Activated T-cell treated with anti-CD3 and anti-CD28 coated beads, Interleukin-2, amount 50 U/mL, for 4 hours (primary cell): ENCODE results near the gene ZNF862. TPM values are rescaled to one million over a fixed set of nuclear protein-coding genes. Genes with fewer than 3 reads are reported as not detected.

Experiments
- ATAC-seq, 2 donors: fragments of 200-7000 bp; cut with Tn5 transposase; one replicate each; pipeline ENCODE4 v1.10.0; 2021
- DNase-seq: peaks from one replicate; pipeline ENCODE4 v3.0.0-alpha.2; 2020
- H3K27me3 Mint-ChIP-seq: one replicate; pipeline ENCODE4 v1.8.0; 2021; ENCODE audit warnings: low read depth, mixed read lengths
- H3K36me3 Mint-ChIP-seq: one replicate; pipeline ENCODE4 v1.8.0; 2022; ENCODE audit warnings: mixed read lengths; ENCODE audit not compliant: insufficient read depth
- H3K4me1 Mint-ChIP-seq: one replicate; pipeline ENCODE4 v1.8.0; 2021; ENCODE audit warnings: low read depth, mixed read lengths
- H3K4me3 Mint-ChIP-seq: one replicate; pipeline ENCODE4 v1.8.0; 2021; ENCODE audit warnings: mild to moderate bottlenecking, moderate library complexity, mixed read lengths
- H3K9me3 Mint-ChIP-seq: one replicate; pipeline ENCODE4 v1.8.0; 2021; ENCODE audit warnings: mixed read lengths
- total RNA-seq, 3 donors: library from RNA; stranded (reverse); gene quantifications; one replicate each; pipeline ENCODE4 v1.2.1, GENCODE V29; 2021

ZNF862 gene
- total RNA-seq, 3 donors from 2014 or later, result 5.4 to 9.4 (median 7.4) TPM

DNA sequence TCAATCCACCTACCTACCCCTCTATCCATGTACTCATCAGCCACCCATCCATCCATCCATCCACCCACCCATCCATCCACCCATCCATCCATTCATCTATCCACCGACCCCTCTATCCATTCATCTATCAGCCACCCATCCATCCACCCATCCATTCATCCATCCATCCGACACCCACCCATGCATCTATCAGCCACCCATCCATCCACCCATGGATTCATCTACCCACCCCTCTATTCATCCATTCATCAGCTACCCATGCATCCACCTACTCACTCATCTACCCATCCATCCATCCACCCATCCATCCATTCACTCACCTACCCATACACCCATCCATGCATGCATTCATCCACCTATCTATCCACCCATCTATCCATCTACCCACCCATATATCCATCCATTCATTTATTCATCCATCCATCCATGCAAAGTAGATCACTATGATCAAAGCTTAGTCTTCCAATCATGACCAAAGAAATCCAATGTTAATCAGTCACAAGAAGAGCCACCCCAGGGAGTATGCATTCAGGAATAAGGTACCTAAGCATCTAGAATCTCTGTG, 37.1 kb upstream of the ZNF862 start:
- Mint-ChIP-seq H3K4me1 (no peaks in the 10 kb centered on the region), H3K4me3 (no peak overlapping the region), H3K36me3 (no peaks in the 10 kb centered on the region), H3K27me3 (no peaks in the 10 kb centered on the region), H3K9me3 (no peaks in the 10 kb centered on the region)
- DNase-seq, result no peak
- no peak for ATAC-seq

- no peak for DNase-seq
- no peaks in the 10 kb centered on the region for H3K9me3 Mint-ChIP-seq
- H3K27me3 Mint-ChIP-seq, result peaks cover 1% of the 10 kb centered on the region
- H3K4me1 Mint-ChIP-seq, result no peaks in the 10 kb centered on the region
- ATAC-seq, result no peak
- H3K36me3 Mint-ChIP-seq, result no peaks in the 10 kb centered on the region
- no peak overlapping the region for H3K4me3 Mint-ChIP-seq
These were observed 36.4 kb upstream of the ZNF862 start for GRCh38 chr7:149801816-149802215.

GRCh38 chr7:149802966-149803365, 35.2 kb upstream of the ZNF862 start:
- no peak overlapping the region for H3K4me3 Mint-ChIP-seq
- no peaks in the 10 kb centered on the region for H3K4me1 Mint-ChIP-seq
- ATAC-seq (no peak), DNase-seq (no peak)
- H3K36me3 Mint-ChIP-seq, result no peaks in the 10 kb centered on the region
- H3K27me3 Mint-ChIP-seq, result peaks cover 2% of the 10 kb centered on the region
- H3K9me3 Mint-ChIP-seq, result no peaks in the 10 kb centered on the region

DNA sequence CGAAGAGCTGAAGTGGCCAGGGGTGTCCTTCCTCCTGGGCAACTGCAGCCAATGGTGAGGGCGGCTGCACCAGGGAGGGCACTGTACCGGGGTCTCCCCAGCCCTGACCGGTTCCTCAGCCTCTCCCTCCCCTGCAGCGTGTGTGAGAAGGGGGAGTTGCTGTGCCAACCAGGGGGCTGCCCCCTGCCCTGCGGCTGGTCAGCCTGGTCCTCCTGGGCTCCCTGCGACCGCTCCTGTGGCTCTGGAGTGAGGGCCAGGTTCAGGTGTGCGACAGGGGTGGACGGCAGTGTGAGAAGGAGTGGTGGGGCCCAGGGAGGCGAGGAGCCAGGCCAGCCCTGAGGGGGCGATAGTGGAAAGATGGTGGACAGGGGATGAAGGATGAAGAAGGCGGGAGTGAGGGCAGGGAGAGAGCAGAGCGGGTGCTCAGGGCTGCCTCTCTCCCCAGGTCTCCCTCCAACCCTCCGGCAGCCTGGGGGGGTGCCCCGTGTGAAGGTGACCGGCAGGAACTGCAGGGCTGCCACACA, 34.6 kb upstream of the ZNF862 start:
- no peaks in the 10 kb centered on the region for H3K9me3 Mint-ChIP-seq
- no peaks in the 10 kb centered on the region for H3K36me3 Mint-ChIP-seq
- H3K4me3 Mint-ChIP-seq, result no peak overlapping the region
- DNase-seq (no peak), ATAC-seq (no peak)
- peaks cover 2% of the 10 kb centered on the region for H3K27me3 Mint-ChIP-seq
- no peaks in the 10 kb centered on the region for H3K4me1 Mint-ChIP-seq

DNA sequence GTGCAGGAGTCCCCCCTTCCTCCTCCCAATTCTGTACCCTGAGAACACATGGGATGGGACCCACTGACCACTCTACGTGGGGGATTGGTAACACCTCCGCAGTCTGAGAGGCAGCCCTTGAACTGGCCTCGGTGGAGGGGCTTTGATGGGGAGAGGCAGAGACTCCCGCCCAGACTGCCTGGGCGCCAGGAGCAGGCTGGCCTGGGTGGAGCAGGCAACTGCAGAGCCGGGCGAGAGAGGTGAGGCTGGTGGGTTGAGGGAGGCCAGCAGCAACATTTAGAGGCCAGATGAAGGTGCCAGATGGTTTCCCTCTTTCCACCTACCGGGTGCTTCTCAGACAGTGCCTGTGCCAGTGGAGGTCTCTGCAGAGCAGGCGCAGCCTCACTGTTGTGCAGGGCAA, 34.1 kb upstream of the ZNF862 start:
- no peak overlapping the region for H3K4me3 Mint-ChIP-seq
- H3K36me3 Mint-ChIP-seq, result no peaks in the 10 kb centered on the region
- DNase-seq, result no peak
- H3K9me3 Mint-ChIP-seq, result no peaks in the 10 kb centered on the region
- ATAC-seq, result no peak
- H3K4me1 Mint-ChIP-seq, result no peaks in the 10 kb centered on the region
- peaks cover 2% of the 10 kb centered on the region for H3K27me3 Mint-ChIP-seq

GRCh38 chr7:149806726-149807125, 31.4 kb upstream of the ZNF862 start:
- H3K9me3 Mint-ChIP-seq, result no peaks in the 10 kb centered on the region
- H3K27me3 Mint-ChIP-seq, result peaks cover 2% of the 10 kb centered on the region
- no peak overlapping the region for H3K4me3 Mint-ChIP-seq
- DNase-seq (no peak), ATAC-seq (no peak)
- H3K36me3 Mint-ChIP-seq, result no peaks in the 10 kb centered on the region
- H3K4me1 Mint-ChIP-seq, result no peaks in the 10 kb centered on the region

GRCh38 chr7:149808311-149808710, 29.9 kb upstream of the ZNF862 start:
- no peaks in the 10 kb centered on the region for H3K36me3 Mint-ChIP-seq
- H3K9me3 Mint-ChIP-seq, result no peaks in the 10 kb centered on the region
- H3K27me3 Mint-ChIP-seq, result peaks cover 2% of the 10 kb centered on the region
- no peak overlapping the region for H3K4me3 Mint-ChIP-seq
- no peak for DNase-seq
- no peaks in the 10 kb centered on the region for H3K4me1 Mint-ChIP-seq
- no peak for ATAC-seq

- no peak for ATAC-seq
- no peaks in the 10 kb centered on the region for H3K36me3 Mint-ChIP-seq
- no peaks in the 10 kb centered on the region for H3K4me1 Mint-ChIP-seq
- no peak overlapping the region for H3K4me3 Mint-ChIP-seq
- peaks cover 2% of the 10 kb centered on the region for H3K27me3 Mint-ChIP-seq
- no peak for DNase-seq
- H3K9me3 Mint-ChIP-seq, result no peaks in the 10 kb centered on the region
These were observed 29.0 kb upstream of the ZNF862 start for GRCh38 chr7:149809215-149809614.

DNA sequence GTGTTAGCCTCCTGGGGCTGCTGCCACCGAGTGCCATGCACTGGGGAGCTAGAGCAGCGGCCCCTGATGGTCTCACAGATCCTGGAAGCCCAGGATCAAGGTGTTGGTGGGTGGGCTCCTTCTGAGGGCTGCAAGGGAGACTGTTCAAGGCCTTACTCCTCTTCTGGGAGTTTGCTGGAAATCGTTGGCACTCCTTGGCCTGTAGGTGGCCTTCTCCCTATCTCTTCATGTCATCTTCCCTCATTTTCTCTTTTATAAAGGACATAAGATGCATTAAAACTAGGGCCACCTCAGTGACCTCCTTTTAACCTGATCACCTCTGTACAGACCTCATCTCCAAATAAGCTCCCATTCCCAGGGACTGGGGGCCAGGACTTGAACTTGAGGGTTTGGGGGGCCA, 27.0 kb upstream of the ZNF862 start:
- no peaks in the 10 kb centered on the region for H3K36me3 Mint-ChIP-seq
- ATAC-seq, result no peak
- H3K4me3 Mint-ChIP-seq, result no peak overlapping the region
- peaks cover 2% of the 10 kb centered on the region for H3K27me3 Mint-ChIP-seq
- H3K4me1 Mint-ChIP-seq, result no peaks in the 10 kb centered on the region
- DNase-seq, result no peak
- no peaks in the 10 kb centered on the region for H3K9me3 Mint-ChIP-seq

- H3K36me3 Mint-ChIP-seq, result no peaks in the 10 kb centered on the region
- no peaks in the 10 kb centered on the region for H3K27me3 Mint-ChIP-seq
- no peaks in the 10 kb centered on the region for H3K4me1 Mint-ChIP-seq
- ATAC-seq (no peak), DNase-seq (no peak)
- no peak overlapping the region for H3K4me3 Mint-ChIP-seq
- H3K9me3 Mint-ChIP-seq, result no peaks in the 10 kb centered on the region
These were observed 26.2 kb upstream of the ZNF862 start for GRCh38 chr7:149811831-149812490.

GRCh38 chr7:149813254-149814035, 24.7 kb upstream of the ZNF862 start:
- ATAC-seq, result no peak
- no peaks in the 10 kb centered on the region for H3K4me1 Mint-ChIP-seq
- no peak overlapping the region for H3K4me3 Mint-ChIP-seq
- H3K27me3 Mint-ChIP-seq, result no peaks in the 10 kb centered on the region
- DNase-seq, result no peak
- no peaks in the 10 kb centered on the region for H3K9me3 Mint-ChIP-seq
- no peaks in the 10 kb centered on the region for H3K36me3 Mint-ChIP-seq

GRCh38 chr7:149814494-149814893, 23.7 kb upstream of the ZNF862 start:
- no peaks in the 10 kb centered on the region for H3K36me3 Mint-ChIP-seq
- H3K9me3 Mint-ChIP-seq, result no peaks in the 10 kb centered on the region
- DNase-seq (no peak), ATAC-seq (no peak)
- no peaks in the 10 kb centered on the region for H3K4me1 Mint-ChIP-seq
- no peak overlapping the region for H3K4me3 Mint-ChIP-seq
- no peaks in the 10 kb centered on the region for H3K27me3 Mint-ChIP-seq

DNA sequence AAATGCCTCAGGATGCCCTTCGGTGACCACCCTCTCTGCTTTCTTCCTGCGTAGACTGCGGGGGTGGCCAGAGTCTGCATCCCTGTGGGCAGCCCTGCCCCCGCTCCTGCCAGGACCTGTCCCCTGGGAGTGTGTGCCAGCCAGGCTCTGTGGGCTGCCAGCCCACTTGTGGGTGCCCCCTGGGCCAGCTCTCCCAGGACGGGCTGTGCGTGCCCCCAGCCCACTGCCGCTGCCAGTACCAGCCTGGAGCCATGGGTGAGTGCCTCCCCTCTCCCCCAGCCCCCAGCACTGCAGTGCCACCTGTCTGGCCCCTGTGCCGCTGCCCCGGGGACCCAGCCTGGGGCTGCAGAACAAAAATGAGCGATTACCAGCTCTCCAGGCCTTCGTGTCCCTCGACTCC, 23.1 kb upstream of the ZNF862 start:
- H3K9me3 Mint-ChIP-seq, result no peaks in the 10 kb centered on the region
- ATAC-seq (no peak), DNase-seq (no peak)
- no peaks in the 10 kb centered on the region for H3K4me1 Mint-ChIP-seq
- no peaks in the 10 kb centered on the region for H3K27me3 Mint-ChIP-seq
- H3K36me3 Mint-ChIP-seq, result no peaks in the 10 kb centered on the region
- H3K4me3 Mint-ChIP-seq, result no peak overlapping the region

DNA sequence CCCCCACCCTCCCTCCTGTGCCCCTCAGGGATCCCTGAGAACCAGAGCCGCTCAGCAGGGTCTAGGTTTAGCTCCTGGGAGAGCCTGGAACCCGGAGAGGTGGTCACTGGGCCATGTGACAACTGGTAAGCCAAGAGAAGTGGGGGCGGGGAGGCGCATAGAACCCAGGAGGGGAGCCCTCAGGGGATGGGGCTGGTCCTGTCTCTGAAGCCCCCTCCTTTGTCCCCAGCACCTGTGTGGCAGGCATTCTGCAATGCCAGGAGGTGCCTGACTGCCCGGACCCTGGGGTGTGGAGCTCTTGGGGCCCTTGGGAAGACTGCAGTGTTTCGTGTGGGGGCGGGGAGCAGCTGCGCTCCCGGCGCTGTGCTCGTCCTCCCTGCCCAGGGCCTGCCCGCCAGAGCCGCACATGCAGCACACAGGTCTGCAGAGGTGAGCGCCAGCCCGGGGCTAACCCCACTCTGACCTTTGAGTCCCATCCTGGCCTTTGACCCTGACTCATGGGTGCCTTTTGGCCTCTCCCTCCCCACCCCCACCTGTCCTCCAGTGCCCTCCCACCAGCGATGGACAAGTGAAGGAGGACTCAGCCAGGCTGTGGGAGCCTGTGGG, 22.4 kb upstream of the ZNF862 start:
- H3K36me3 Mint-ChIP-seq, result no peaks in the 10 kb centered on the region
- no peak overlapping the region for H3K4me3 Mint-ChIP-seq
- no peak for DNase-seq
- no peaks in the 10 kb centered on the region for H3K9me3 Mint-ChIP-seq
- ATAC-seq, result no peak
- H3K27me3 Mint-ChIP-seq, result no peaks in the 10 kb centered on the region
- H3K4me1 Mint-ChIP-seq, result no peaks in the 10 kb centered on the region
